AG09309 (cell line): ENCODE data around the gene HIGD2B.
"Not testable (repeated sequence)": the region's sequence is repeated elsewhere in the genome, so short reads cannot be mapped to it uniquely, and the experiment has no call there.

ENCODE experiments used
- DNase-seq: peaks from one replicate; pipeline ENCODE4 v3.0.0-alpha.2; 2010; ENCODE audit warnings: low read depth
- H3K4me3 ChIP-seq: 2 replicates; pipeline ENCODE4 v1.5.1; 2011; ENCODE audit warnings: mild to moderate bottlenecking, low read depth, low read length, moderate library complexity; ENCODE audit not compliant: control insufficient read depth
- CTCF ChIP-seq: IDR thresholded peaks from 2 replicates; pipeline ENCODE4 v1.5.1; 2011; ENCODE audit warnings: mild to moderate bottlenecking, low read depth, low read length, inconsistent platforms; ENCODE audit not compliant: insufficient read depth, control insufficient read depth; ENCODE audit errors: missing control alignments

The HIGD2B gene

GRCh38 chr15:72685925-72686794 is at the start of gene HIGD2B, which contains the start of gene BBS4:
HIGD2B (minus strand) TSS chr15:72686182; CDS start chr15:72676374, 9,808 bp downstream.
BBS4 (plus strand) TSS chr15:72686207; CDS start chr15:72686228, 21 bp downstream.
- no peak for TF ChIP-seq CTCF
- no peak for DNase-seq
- H3K4me3 ChIP-seq = peak within 1 kb of the TSS; percentile 74

- DNase-seq = no peak
- H3K4me3 ChIP-seq = no peak overlapping the region
- no peak for TF ChIP-seq CTCF
Observed at GRCh38 chr15:72735111-72735510, 49.1 kb upstream of the HIGD2B start.

GRCh38 chr15:72733941-72734738 is 48.2 kb upstream of the HIGD2B start:
- no peak for TF ChIP-seq CTCF
- no peak for DNase-seq
- H3K4me3 ChIP-seq = no peak overlapping the region

GRCh38 chr15:72732516-72732915 is 46.5 kb upstream of the HIGD2B start:
- H3K4me3 ChIP-seq = no peak overlapping the region
- no peak for TF ChIP-seq CTCF
- DNase-seq = no peak

GRCh38 chr15:72732086-72732485 is 46.1 kb upstream of the HIGD2B start:
- no peak for DNase-seq
- TF ChIP-seq CTCF = no peak
- no peak overlapping the region for H3K4me3 ChIP-seq

GRCh38 chr15:72728821-72729220 is 42.8 kb upstream of the HIGD2B start:
- DNase-seq = no peak
- no peak for TF ChIP-seq CTCF
- no peak overlapping the region for H3K4me3 ChIP-seq

GRCh38 chr15:72728249-72728648 is 42.3 kb upstream of the HIGD2B start:
- not testable (repeated sequence) for DNase-seq

More at GRCh38 chr15:72728249-72728648, 42.3 kb upstream of the HIGD2B start:
- not testable (repeated sequence) for H3K4me3 ChIP-seq
